SK-N-SH (cell line): ENCODE data around the gene UPK1B. TPM values are rescaled to one million over a fixed set of nuclear protein-coding genes. Genes with fewer than 3 reads are reported as not detected.

Experiments
- CTCF ChIA-PET: fragments of 300-600, 350-600 bp; formaldehyde crosslinking; extraction: SDS; loops from one replicate; lab custom pipeline; 2021; lab: Yijun Ruan, JAX
- POLR2A ChIA-PET: fragments of 350-600 bp; sonication (Branson Sonifier 250); formaldehyde crosslinking; extraction: SDS; loops from one replicate; lab custom pipeline; 2020; ENCODE audit warnings: antibody characterized with exemption, inconsistent platforms; lab: Yijun Ruan, JAX
- DNase-seq: peaks from one replicate; pipeline ENCODE4 v3.0.0; 2012
- H2AFZ ChIP-seq: fragments of 200-600 bp; sonication (generic); 2 replicates; pipeline ENCODE4 v1.8.1; 2016; ENCODE audit warnings: antibody characterized with exemption, mild to moderate bottlenecking, low read depth
- H3F3A ChIP-seq: fragments of 200-600 bp; sonication (generic); replicated peaks from 2 replicates; pipeline ENCODE3; 2016; ENCODE audit warnings: antibody characterized with exemption, mild to moderate bottlenecking; ENCODE audit not compliant: insufficient read depth
- H3K27ac ChIP-seq, 2 experiments: fragments of 200-500 bp in 1 of 2; fragments of 200-600 bp in 1 of 2; sonication (Bioruptor generic) in 1 of 2; sonication (generic), shearing (Covaris generic) in 1 of 2; 2 replicates each; pipeline versions ENCODE4 v1.5.1 to v1.6.1; 2014 to 2016; ENCODE audit warnings: low read depth in 2 of 2, inconsistent platforms in 1 of 2, low read length in 1 of 2, mild to moderate bottlenecking in 1 of 2, mixed read lengths in 1 of 2
- H3K27me3 ChIP-seq: fragments of 200-600 bp; sonication (generic), shearing (Covaris generic); 2 replicates; pipeline ENCODE4 v1.6.1; 2016; ENCODE audit warnings: mixed run types; ENCODE audit not compliant: insufficient read depth
- H3K36me3 ChIP-seq, 2 experiments: fragments of 200-500 bp in 1 of 2; fragments of 200-600 bp in 1 of 2; sonication (Bioruptor generic) in 1 of 2; sonication (generic) in 1 of 2; replicated peaks in 1 of 2; 2 replicates each; pipeline versions ENCODE3 to v1.5.1; 2014 to 2016; ENCODE audit warnings: low read length in 1 of 2, mild to moderate bottlenecking in 1 of 2; ENCODE audit not compliant: insufficient read depth in 2 of 2, control insufficient read depth in 1 of 2
- H3K4me1 ChIP-seq, 2 experiments: fragments of 200-500 bp in 1 of 2; fragments of 200-600 bp in 1 of 2; sonication (Bioruptor generic) in 1 of 2; sonication (generic), shearing (Covaris generic) in 1 of 2; 2 replicates each; pipeline versions ENCODE4 v1.5.1 to v1.6.1; 2014 to 2016; ENCODE audit warnings: low read depth in 1 of 2, low read length in 1 of 2, mixed run types in 1 of 2; ENCODE audit not compliant: insufficient read depth in 2 of 2, control insufficient read depth in 1 of 2
- H3K4me2 ChIP-seq: fragments of 200-600 bp; sonication (generic), shearing (Covaris generic); 2 replicates; pipeline ENCODE4 v1.6.1; 2017; ENCODE audit warnings: mixed run types
- H3K4me3 ChIP-seq, 2 experiments: fragments of 200-500 bp in 1 of 2; fragments of 200-600 bp in 1 of 2; sonication (Bioruptor generic) in 1 of 2; sonication (generic), shearing (Covaris generic) in 1 of 2; 2 replicates each; pipeline versions ENCODE4 v1.5.1 to v1.8.1; 2014 to 2016; ENCODE audit warnings: low read depth in 2 of 2, inconsistent platforms in 1 of 2, low read length in 1 of 2, mild to moderate bottlenecking in 1 of 2, mixed read lengths in 1 of 2, moderate library complexity in 1 of 2
- H3K79me2 ChIP-seq: fragments of 200-600 bp; sonication (generic); 2 replicates; pipeline ENCODE4 v1.8.1; 2017; ENCODE audit warnings: mild to moderate bottlenecking; ENCODE audit not compliant: insufficient read depth
- H3K9ac ChIP-seq: fragments of 200-600 bp; sonication (generic); 2 replicates; pipeline ENCODE4 v1.6.1; 2017; ENCODE audit warnings: mixed run types
- H3K9me2 ChIP-seq: fragments of 200-600 bp; sonication (generic); 2 replicates; pipeline ENCODE4 v1.6.1; 2017; ENCODE audit warnings: mixed run types
- H3K9me3 ChIP-seq: fragments of 200-600 bp; sonication (generic); 2 replicates; pipeline ENCODE4 v1.6.1; 2017; ENCODE audit warnings: mixed run types, mild to moderate bottlenecking, moderate library complexity
- H4K20me1 ChIP-seq: fragments of 200-600 bp; sonication (generic); 2 replicates; pipeline ENCODE4 v1.6.1; 2017; ENCODE audit warnings: mild to moderate bottlenecking, mixed run types; ENCODE audit not compliant: insufficient read depth
- CHD2 ChIP-seq: fragments of 150-350 bp; IDR thresholded peaks from 2 replicates; pipeline ENCODE4 v1.6.1; 2018; ENCODE audit warnings: low read length; ENCODE audit not compliant: partially characterized antibody
- ELF1 ChIP-seq: IDR thresholded peaks from 2 replicates; pipeline ENCODE4 v1.4.0; 2012
- EP300 ChIP-seq, 2 experiments: IDR thresholded peaks; 2 replicates each; pipeline versions ENCODE4 v1.4.0 to v1.6.1; 2012; ENCODE audit warnings: borderline replicate concordance in 1 of 2, low read depth in 1 of 2, low read length in 1 of 2
- FOXJ3 ChIP-seq: sonication (generic); formaldehyde crosslinking; IDR thresholded peaks from 2 replicates; pipeline ENCODE4 v1.5.1; 2020; ENCODE audit warnings: mild to moderate bottlenecking, missing genetic modification reagents
- MEF2A ChIP-seq: IDR thresholded peaks from 2 replicates; pipeline ENCODE4 v1.4.0; 2012; ENCODE audit warnings: low read depth, borderline replicate concordance
- MXI1 ChIP-seq: IDR thresholded peaks from 2 replicates; pipeline ENCODE4 v1.6.1; 2012; ENCODE audit warnings: mild to moderate bottlenecking, low read depth, low read length, improper control_type of control experiment
- NRF1 ChIP-seq: IDR thresholded peaks from 2 replicates; pipeline ENCODE4 v1.6.1; 2012; ENCODE audit warnings: low read depth, mild to moderate bottlenecking, low read length
- POLR2AphosphoS5 ChIP-seq: IDR thresholded peaks from 2 replicates; pipeline ENCODE4 v1.6.1; 2012; ENCODE audit warnings: low read depth, low read length
- RAD21 ChIP-seq: IDR thresholded peaks from 2 replicates; pipeline ENCODE4 v1.6.1; 2012; ENCODE audit warnings: mild to moderate bottlenecking, low read length
- RFX5 ChIP-seq: IDR thresholded peaks from 2 replicates; pipeline ENCODE4 v1.6.1; 2012; ENCODE audit warnings: mild to moderate bottlenecking, improper control_type of control experiment, low read length
- RXRA ChIP-seq: IDR thresholded peaks from 2 replicates; pipeline ENCODE4 v1.4.0; 2012; ENCODE audit warnings: low read depth, mild to moderate bottlenecking, borderline replicate concordance
- TAF1 ChIP-seq: IDR thresholded peaks from 2 replicates; pipeline ENCODE4 v1.6.1; 2012; ENCODE audit warnings: low read depth, mild to moderate bottlenecking, low read length, moderate library complexity, borderline replicate concordance
- TCF12 ChIP-seq: IDR thresholded peaks from 2 replicates; pipeline ENCODE4 v1.4.0; 2012
- TEAD4 ChIP-seq: IDR thresholded peaks from 2 replicates; pipeline ENCODE4 v1.4.0; 2012; ENCODE audit warnings: mild to moderate bottlenecking, borderline replicate concordance; ENCODE audit not compliant: insufficient read depth
- YY1 ChIP-seq: IDR thresholded peaks from 2 replicates; pipeline ENCODE4 v1.4.0; 2012; ENCODE audit warnings: low read depth, mild to moderate bottlenecking
- WGBS: methylation state at CpG from one replicate; pipeline ENCODE4 v1.1.6; 2017; ENCODE audit warnings: low lambda C conversion rate; 5-methylcytosine and 5-hydroxymethylcytosine counted together
- polyA plus RNA-seq, 3 experiments: library from polyadenylated mRNA; depleted of rRNA; stranded (reverse); fragments of >200 nt; gene quantifications; 2 replicates each; pipeline ENCODE4 v1.2.3, GENCODE V29; 2012
- TF ChIP-seq, protein P1 (sequence below): fragments of 200-600 bp; sonication (generic); IDR thresholded peaks from 2 replicates; pipeline ENCODE4 v1.6.1; 2017; ENCODE audit warnings: antibody characterized with exemption, mild to moderate bottlenecking, moderate library complexity
- TF ChIP-seq, protein P2 (sequence below): IDR thresholded peaks from 2 replicates; pipeline ENCODE4 v1.4.0; 2012; ENCODE audit warnings: low read depth, borderline replicate concordance
- TF ChIP-seq, protein P3 (sequence below): fragments of 150-350 bp; IDR thresholded peaks from 2 replicates; pipeline ENCODE4 v1.6.1; 2016; ENCODE audit warnings: mild to moderate bottlenecking, low read depth, low read length
- TF ChIP-seq, protein P4 (sequence below): IDR thresholded peaks from 2 replicates; pipeline ENCODE4 v1.4.0; 2012; ENCODE audit warnings: low read depth, borderline replicate concordance
- TF ChIP-seq, protein P5 (sequence below): IDR thresholded peaks from 2 replicates; pipeline ENCODE4 v1.4.0; 2012; ENCODE audit warnings: low read depth

UPK1B gene
- polyA plus RNA-seq, 1 of the 3 experiments (the other 2 are of a cell fraction): not detected

DNA sequence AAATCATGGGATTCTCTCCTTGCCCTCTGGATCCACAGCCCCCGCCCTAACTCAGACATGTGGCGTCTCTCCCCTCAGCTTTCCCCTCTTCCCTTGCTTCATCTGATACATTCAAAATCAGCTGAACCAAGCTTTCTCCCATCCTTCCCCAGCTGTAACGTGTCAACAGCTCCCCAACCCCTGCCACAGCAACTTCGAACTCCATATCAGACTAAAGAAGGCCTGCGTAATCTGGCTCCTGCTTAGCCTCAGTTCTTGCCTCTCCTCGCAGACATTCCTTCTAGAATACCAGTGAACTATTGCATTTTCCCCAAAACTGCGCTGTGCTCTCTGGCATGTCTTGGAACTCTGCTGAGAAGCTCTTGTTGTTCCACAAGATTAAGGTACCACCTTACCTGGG, 49.0 kb downstream of the UPK1B start:
- TF ChIP-seq RFX5 (no peak), FOXJ3 (CRISPR knock-in tag) (no peak), MEF2A (no peak), ELF1 (no peak), YY1 (no peak), EP300 (IDR thresholded peaks at IDR 0.05; ENCODE audit: borderline replicate concordance in 1 of 2, low read depth in 1 of 2, low read length in 1 of 2) (no peak), NRF1 (no peak), TEAD4 (no peak), RXRA (no peak), TAF1 (no peak), CHD2 (no peak), RAD21 (no peak), MXI1 (no peak), POLR2AphosphoS5 (no peak), TCF12 (no peak)
- TF ChIP-seq, protein P1, sequence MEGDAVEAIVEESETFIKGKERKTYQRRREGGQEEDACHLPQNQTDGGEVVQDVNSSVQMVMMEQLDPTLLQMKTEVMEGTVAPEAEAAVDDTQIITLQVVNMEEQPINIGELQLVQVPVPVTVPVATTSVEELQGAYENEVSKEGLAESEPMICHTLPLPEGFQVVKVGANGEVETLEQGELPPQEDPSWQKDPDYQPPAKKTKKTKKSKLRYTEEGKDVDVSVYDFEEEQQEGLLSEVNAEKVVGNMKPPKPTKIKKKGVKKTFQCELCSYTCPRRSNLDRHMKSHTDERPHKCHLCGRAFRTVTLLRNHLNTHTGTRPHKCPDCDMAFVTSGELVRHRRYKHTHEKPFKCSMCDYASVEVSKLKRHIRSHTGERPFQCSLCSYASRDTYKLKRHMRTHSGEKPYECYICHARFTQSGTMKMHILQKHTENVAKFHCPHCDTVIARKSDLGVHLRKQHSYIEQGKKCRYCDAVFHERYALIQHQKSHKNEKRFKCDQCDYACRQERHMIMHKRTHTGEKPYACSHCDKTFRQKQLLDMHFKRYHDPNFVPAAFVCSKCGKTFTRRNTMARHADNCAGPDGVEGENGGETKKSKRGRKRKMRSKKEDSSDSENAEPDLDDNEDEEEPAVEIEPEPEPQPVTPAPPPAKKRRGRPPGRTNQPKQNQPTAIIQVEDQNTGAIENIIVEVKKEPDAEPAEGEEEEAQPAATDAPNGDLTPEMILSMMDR: no peak
- TF ChIP-seq, protein P2, sequence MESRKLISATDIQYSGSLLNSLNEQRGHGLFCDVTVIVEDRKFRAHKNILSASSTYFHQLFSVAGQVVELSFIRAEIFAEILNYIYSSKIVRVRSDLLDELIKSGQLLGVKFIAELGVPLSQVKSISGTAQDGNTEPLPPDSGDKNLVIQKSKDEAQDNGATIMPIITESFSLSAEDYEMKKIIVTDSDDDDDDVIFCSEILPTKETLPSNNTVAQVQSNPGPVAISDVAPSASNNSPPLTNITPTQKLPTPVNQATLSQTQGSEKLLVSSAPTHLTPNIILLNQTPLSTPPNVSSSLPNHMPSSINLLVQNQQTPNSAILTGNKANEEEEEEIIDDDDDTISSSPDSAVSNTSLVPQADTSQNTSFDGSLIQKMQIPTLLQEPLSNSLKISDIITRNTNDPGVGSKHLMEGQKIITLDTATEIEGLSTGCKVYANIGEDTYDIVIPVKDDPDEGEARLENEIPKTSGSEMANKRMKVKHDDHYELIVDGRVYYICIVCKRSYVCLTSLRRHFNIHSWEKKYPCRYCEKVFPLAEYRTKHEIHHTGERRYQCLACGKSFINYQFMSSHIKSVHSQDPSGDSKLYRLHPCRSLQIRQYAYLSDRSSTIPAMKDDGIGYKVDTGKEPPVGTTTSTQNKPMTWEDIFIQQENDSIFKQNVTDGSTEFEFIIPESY: no peak
- TF ChIP-seq, protein P3, sequence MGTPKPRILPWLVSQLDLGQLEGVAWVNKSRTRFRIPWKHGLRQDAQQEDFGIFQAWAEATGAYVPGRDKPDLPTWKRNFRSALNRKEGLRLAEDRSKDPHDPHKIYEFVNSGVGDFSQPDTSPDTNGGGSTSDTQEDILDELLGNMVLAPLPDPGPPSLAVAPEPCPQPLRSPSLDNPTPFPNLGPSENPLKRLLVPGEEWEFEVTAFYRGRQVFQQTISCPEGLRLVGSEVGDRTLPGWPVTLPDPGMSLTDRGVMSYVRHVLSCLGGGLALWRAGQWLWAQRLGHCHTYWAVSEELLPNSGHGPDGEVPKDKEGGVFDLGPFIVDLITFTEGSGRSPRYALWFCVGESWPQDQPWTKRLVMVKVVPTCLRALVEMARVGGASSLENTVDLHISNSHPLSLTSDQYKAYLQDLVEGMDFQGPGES: no peak
- TF ChIP-seq, protein P4, sequence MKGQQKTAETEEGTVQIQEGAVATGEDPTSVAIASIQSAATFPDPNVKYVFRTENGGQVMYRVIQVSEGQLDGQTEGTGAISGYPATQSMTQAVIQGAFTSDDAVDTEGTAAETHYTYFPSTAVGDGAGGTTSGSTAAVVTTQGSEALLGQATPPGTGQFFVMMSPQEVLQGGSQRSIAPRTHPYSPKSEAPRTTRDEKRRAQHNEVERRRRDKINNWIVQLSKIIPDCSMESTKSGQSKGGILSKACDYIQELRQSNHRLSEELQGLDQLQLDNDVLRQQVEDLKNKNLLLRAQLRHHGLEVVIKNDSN: no peak
- TF ChIP-seq, protein P5, sequence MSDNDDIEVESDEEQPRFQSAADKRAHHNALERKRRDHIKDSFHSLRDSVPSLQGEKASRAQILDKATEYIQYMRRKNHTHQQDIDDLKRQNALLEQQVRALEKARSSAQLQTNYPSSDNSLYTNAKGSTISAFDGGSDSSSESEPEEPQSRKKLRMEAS: no peak
- Histone ChIP-seq H3K9me3 (no peaks in the 10 kb centered on the region), H3K4me1 (no peaks in the 10 kb centered on the region; a peak in 1 of 4 replicates), H3K4me3 (no peak overlapping the region), H3K4me2 (no peak overlapping the region), H3K36me3 (peaks cover 28 to 76% of the 10 kb centered on the region in 2 experiments), H2AFZ (no peak overlapping the region), H4K20me1 (no peaks in the 10 kb centered on the region), H3K79me2 (no peaks in the 10 kb centered on the region), H3K27me3 (no peaks in the 10 kb centered on the region), H3K9me2 (no peaks in the 10 kb centered on the region), H3K27ac (no peak overlapping the region), H3K9ac (no peak overlapping the region), H3F3A (no peaks in the 10 kb centered on the region)
- WGBS: 93% methylated on average over 7 of the region's 7 CpGs
- CTCF ChIA-PET: interaction anchor here (1.2 kb wide), 1 partner anchor 340 kb away, joined by 3 read pairs; no protein-coding TSS in a partner anchor
- DNase-seq: no peak
- POLR2A ChIA-PET: no interaction called here
